ENCODE measurements around the gene PPP1R1B. TPM values are rescaled to one million over a fixed set of nuclear protein-coding genes. Genes with fewer than 3 reads are reported as not detected.
A peak's percentile ranks its signal among the peaks of the same experiment; 100 is the strongest.

The PPP1R1B gene
- total RNA-seq, 1 donor = 4.1 TPM

DNA sequence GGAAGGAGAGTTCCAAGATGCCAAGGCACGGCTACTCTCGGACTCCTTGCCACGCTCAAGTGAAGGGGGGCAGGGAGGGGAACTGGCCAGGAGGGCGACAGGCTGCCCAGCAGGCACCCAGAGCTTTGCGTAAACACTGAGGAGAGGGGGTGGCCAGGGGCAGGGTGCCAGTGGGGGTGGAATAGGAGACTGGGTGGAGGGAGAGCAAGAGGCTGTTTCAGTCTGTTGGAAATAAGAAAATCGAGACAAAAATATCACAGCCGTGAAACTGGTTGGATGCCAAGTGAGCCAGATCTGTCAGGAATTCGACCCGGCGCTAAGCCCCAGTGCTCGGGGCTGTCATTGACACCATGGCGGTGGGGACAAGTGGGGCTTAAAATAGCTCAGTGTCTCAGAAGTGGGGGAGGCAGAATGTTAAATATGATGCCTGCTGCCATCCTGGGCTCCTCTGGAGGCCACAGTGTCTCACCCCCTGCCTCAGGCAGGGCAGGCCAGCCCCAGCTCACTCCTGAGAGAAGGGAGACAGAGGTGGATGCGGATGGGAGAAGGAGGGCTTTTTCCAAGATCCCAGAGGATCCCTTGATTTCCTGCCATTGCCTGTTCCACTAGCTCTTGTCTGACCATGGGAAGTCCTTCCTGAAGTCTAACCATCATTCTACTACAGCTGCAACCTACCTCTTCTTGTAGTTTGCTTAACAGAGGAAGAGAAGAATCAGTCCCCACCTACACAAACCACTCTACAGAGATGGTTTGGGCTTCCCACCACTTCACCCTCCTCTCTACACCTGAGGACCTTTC lies 51.0 kb downstream of the PPP1R1B start:
- peak; percentile 11 for DNase-seq (ENCODE audit: low read depth)
- TF ChIP-seq, protein P1, sequence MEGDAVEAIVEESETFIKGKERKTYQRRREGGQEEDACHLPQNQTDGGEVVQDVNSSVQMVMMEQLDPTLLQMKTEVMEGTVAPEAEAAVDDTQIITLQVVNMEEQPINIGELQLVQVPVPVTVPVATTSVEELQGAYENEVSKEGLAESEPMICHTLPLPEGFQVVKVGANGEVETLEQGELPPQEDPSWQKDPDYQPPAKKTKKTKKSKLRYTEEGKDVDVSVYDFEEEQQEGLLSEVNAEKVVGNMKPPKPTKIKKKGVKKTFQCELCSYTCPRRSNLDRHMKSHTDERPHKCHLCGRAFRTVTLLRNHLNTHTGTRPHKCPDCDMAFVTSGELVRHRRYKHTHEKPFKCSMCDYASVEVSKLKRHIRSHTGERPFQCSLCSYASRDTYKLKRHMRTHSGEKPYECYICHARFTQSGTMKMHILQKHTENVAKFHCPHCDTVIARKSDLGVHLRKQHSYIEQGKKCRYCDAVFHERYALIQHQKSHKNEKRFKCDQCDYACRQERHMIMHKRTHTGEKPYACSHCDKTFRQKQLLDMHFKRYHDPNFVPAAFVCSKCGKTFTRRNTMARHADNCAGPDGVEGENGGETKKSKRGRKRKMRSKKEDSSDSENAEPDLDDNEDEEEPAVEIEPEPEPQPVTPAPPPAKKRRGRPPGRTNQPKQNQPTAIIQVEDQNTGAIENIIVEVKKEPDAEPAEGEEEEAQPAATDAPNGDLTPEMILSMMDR (IDR thresholded peaks at IDR 0.05; ENCODE audit: insufficient read depth, low read length) = no peak

DNA sequence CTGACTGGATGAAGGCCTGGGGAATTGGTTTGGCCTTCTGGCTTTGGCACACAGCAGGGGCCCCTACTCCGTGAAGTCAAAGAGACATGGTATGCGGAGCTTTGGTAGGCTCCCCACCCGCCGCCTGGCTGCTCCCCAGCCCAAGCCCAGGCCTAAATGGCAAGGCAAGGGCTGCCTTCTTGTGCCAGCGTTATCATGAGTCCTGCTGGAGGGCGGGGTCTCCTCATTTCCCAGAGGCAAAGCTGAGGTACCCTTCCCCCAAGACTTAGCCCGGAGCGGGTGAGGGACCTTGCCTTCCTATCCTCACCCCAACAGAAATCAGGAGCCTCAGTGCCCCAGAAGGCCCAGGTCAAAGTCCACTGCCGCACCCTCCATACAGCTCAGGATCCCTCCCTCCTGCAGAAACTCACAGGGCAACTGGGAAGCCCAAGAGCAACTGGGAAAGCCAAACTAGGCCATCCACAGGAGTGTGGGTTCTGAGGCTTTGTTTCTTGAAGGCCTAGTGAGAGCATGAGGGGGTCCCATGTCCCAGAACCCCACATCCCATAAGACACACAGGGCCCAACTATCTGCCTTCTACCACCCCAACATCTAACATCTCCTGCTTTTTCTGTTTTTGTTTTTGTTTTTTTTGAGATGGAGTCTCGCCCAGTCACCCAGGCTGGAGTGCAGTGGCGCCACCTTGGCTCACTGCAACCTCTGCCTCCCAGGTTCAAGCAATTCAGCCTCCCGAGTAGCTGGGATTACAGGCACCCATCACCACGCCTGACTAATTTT lies 51.8 kb downstream of the PPP1R1B start:
- H3K4me3 ChIP-seq (ENCODE audit: low read depth, low read length) = no peak overlapping the region
- TF ChIP-seq, protein P1 (IDR thresholded peaks at IDR 0.05; ENCODE audit: insufficient read depth, low read length) = no peak
- DNase-seq (ENCODE audit: low read depth) = no peak

More for the DNA sequence above, 51.0 kb downstream of the PPP1R1B start:
- no peak overlapping the region for H3K4me3 ChIP-seq (ENCODE audit: low read depth, low read length)

DNA sequence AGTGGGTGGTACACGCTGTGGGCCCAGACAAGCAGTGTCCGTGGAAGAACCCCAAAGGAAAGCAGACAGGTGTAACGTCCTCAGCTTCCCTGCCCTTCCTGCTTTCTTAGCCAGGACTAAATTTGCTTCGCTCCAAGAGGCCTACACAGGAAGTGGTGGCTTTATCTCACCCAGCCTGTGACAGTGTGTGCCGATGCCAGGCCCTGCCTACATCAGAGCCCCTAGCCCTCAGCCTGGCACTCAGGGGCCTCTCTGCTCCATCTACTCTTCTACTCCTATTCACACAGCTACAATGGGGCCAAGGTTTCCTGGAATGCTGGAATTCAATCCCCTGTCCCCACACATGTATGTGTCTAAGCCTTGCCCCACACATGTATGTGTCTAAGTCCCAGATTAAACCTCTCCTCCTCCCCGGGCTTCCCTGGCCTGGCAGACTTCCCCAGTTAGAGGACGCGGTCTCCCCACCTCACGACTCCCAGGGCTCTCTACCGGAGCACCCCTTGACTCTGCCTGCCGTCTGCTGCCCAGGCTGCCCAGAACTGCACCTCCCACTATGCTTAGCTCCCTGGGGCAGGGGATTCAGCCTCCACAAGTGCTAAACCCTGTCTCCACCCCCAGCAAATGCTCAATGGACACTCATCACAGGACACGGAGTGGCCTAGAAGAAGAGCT lies 52.9 kb downstream of the PPP1R1B start:
- TF ChIP-seq, protein P1 (IDR thresholded peaks at IDR 0.05; ENCODE audit: insufficient read depth, low read length) = no peak
- DNase-seq (ENCODE audit: low read depth) = no peak
- no peak overlapping the region for H3K4me3 ChIP-seq (ENCODE audit: low read depth, low read length)

DNA sequence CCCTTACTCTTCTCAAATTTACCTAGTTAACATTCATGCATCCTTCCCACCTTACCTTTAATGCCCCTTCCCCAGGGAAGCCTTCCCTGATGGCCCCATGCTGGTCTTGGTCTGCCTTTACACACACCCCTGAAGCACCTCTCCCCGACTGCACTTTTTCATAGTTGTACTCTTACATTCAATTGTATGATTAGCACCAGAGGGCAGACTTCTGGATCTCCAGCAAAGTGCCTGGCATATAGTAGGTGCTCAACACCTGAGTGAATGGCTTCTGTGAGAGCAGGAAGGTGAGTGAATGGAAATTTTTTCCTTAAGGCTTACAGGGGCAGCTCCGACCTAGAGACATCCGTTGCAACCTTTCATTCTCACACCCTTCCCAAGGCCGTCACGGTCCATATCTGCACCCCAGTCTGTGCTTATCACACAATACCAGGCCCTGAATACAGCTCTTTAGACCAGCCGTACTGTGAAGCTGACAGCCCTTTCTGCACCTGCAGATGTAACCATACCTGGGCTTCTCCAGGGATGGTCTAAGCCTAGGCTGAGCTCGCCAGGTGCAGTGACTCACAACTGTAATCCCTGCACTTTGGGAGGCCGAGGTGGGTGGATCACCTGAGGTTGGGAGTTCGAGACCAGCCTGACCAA lies 56.7 kb downstream of the PPP1R1B start:
- TF ChIP-seq, protein P1 (IDR thresholded peaks at IDR 0.05; ENCODE audit: insufficient read depth, low read length) = no peak
- DNase-seq (ENCODE audit: low read depth) = no peak
- no peak overlapping the region for H3K4me3 ChIP-seq (ENCODE audit: low read depth, low read length)

DNA sequence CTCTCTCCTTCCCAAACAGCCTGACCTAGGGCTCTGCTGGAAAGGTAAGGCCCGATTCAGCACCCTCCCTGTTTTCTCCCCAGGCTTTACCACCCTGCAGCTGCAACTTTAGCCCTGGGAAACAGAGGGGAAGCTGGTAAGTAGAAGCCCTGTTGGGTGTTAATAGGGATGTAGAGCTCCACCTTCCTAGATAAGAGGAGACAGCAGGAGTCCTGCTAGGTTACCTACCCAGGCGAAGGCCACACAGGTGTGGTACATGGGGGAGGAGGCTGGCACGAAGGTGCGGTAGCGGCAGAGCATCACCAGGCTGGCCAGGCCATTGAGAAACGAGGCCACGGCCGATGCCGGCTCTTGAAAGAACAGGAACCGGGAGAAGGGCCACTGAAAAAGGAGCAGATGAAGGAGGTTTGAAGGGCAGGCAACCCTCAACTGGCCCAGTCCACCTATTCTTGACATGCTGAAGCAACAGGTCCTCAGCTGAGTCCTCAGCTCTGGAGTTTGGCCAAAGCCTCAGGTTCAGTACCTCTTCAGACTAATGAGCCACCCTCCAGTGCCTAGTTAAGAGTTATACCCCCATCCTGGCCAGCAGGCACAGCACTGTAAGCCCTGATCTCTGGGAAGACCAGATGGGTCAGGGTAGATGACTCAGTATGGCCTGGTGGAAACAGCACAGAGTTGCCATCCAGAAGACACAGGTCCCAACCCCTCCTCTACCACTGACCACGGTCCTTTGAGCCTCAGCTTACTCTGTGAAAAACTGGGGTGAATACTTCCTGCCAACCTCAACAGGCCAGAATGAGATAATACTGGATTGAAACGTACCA lies 57.8 kb downstream of the PPP1R1B start:
- TF ChIP-seq, protein P1 (IDR thresholded peaks at IDR 0.05; ENCODE audit: insufficient read depth, low read length) = no peak
- DNase-seq (ENCODE audit: low read depth) = no peak

More for the DNA sequence above, 57.8 kb downstream of the PPP1R1B start:
- no peak overlapping the region for H3K4me3 ChIP-seq (ENCODE audit: low read depth, low read length)

Other genes with a start within 250 kb of the PPP1R1B start
- 7.4 and 19.4 TPM in 2 replicates for gene FBXL20, start 225.3 kb upstream of the PPP1R1B start, total RNA-seq (ENCODE audit: low replicate concordance)
- gene MED1, start 175.7 kb upstream of the PPP1R1B start, total RNA-seq (ENCODE audit: low replicate concordance) = 21.6 and 31.7 TPM in 2 replicates
- gene CDK12, start 165.5 kb upstream of the PPP1R1B start, total RNA-seq (ENCODE audit: low replicate concordance) = 27.6 and 43.9 TPM in 2 replicates
- not detected in 2 replicates for gene NEUROD2, start 19.0 kb upstream of the PPP1R1B start, total RNA-seq (ENCODE audit: low replicate concordance)
- gene STARD3, start 10.2 kb downstream of the PPP1R1B start, total RNA-seq (ENCODE audit: low replicate concordance) = 18.6 and 20.8 TPM in 2 replicates
- gene TCAP, start 38.4 kb downstream of the PPP1R1B start, total RNA-seq (ENCODE audit: low replicate concordance) = 0.36 and 0.49 TPM in 2 replicates
- not detected in 2 replicates for gene PNMT, start 41.5 kb downstream of the PPP1R1B start, total RNA-seq (ENCODE audit: low replicate concordance)
- gene PGAP3, start 61.1 kb downstream of the PPP1R1B start, total RNA-seq (ENCODE audit: low replicate concordance) = 9.7 and 11.1 TPM in 2 replicates
- gene ERBB2, start 73.1 kb downstream of the PPP1R1B start, total RNA-seq (ENCODE audit: low replicate concordance) = 37.4 and 67.0 TPM in 2 replicates
- gene MIEN1, start 103.6 kb downstream of the PPP1R1B start, total RNA-seq (ENCODE audit: low replicate concordance) = 33.1 and 76.0 TPM in 2 replicates
- 1.7 TPM in 1 of 2 replicates, not detected in the other for gene GRB7, start 111.0 kb downstream of the PPP1R1B start, total RNA-seq (ENCODE audit: low replicate concordance)
- not detected in 2 replicates for gene IKZF3, start 237.4 kb downstream of the PPP1R1B start, total RNA-seq (ENCODE audit: low replicate concordance)
- gene ZPBP2, start 241.2 kb downstream of the PPP1R1B start, total RNA-seq (ENCODE audit: low replicate concordance) = not detected in 2 replicates